SU-DHL-6 (cell line): Measurements from ENCODE around the gene PDGFA.

Source experiments
- CTCF ChIP-seq: fragments of 200-600 bp; sonication (generic); IDR thresholded peaks from one replicate; pipeline ENCODE4 v1.5.1; 2017; ENCODE audit warnings: antibody characterized with exemption, mild to moderate bottlenecking, low read length, moderate library complexity; ENCODE audit not compliant: insufficient read depth, poor library complexity, severe bottlenecking
- EZH2phosphoT487 ChIP-seq: fragments of 200-600 bp; sonication (generic), shearing (Covaris generic); conservative IDR thresholded peaks from 2 replicates; pipeline ENCODE4 v1.6.1; 2018; ENCODE audit warnings: mild to moderate bottlenecking, antibody characterized with exemption, low read length, moderate library complexity, mixed read lengths

GRCh38 chr7:549066-549890 lies 29.6 kb upstream of the PDGFA start:
- TF ChIP-seq CTCF (no peak), EZH2phosphoT487 (no peak)
